Caco-2 (cell line): ENCODE results near the gene MYO7A. TPM values are rescaled to one million over a fixed set of nuclear protein-coding genes. Genes with fewer than 3 reads are reported as not detected.

ENCODE experiments used
- BruUV-seq: library from RNA; stranded (reverse); fragments of 400-500 nt; replicated peaks from 2 replicates; lab custom pipeline; 2021; lab: Mats Ljungman, UMichigan
- CTCF ChIA-PET: fragments of 300-600 bp; sonication (Branson Sonifier 250); formaldehyde crosslinking; loops from one replicate; lab custom pipeline; 2022; ENCODE audit warnings: antibody characterized with exemption; lab: Charles Lee
- POLR2A ChIA-PET: fragments of 300-600 bp; sonication (Branson Sonifier 250); formaldehyde crosslinking; loops from one replicate; lab custom pipeline; 2022; ENCODE audit warnings: antibody characterized with exemption; lab: Charles Lee
- DNase-seq, 2 experiments: peaks; one replicate each; pipeline versions ENCODE4 v3.0.0 to v3.0.0-alpha.2; 2020 to 2022
- H3K27me3 ChIP-seq: replicated peaks from 2 replicates; pipeline ENCODE4 v1.6.0; 2011; ENCODE audit warnings: low read length; ENCODE audit not compliant: control insufficient read depth, insufficient read depth
- H3K36me3 ChIP-seq: 2 replicates; pipeline ENCODE4 v1.5.1; 2011; ENCODE audit warnings: low read length; ENCODE audit not compliant: control insufficient read depth, insufficient read depth
- H3K4me1 ChIP-seq: fragments of 250-450 bp; sonication (Bioruptor Pico); 2 replicates; pipeline ENCODE4 v1.5.1; 2020; ENCODE audit warnings: mild to moderate bottlenecking
- H3K4me3 ChIP-seq: 2 replicates; pipeline ENCODE4 v1.5.1; 2011; ENCODE audit warnings: low read depth, mild to moderate bottlenecking, control low read depth, low read length
- H3K9me3 ChIP-seq: fragments of 250-450 bp; sonication (Bioruptor Pico); 2 replicates; pipeline ENCODE4 v1.5.1; 2020; ENCODE audit warnings: mild to moderate bottlenecking, moderate library complexity
- H3K27ac Mint-ChIP-seq: one replicate; pipeline ENCODE4 v1.8.0; 2022; ENCODE audit warnings: mixed read lengths; ENCODE audit not compliant: unreplicated experiment
- H3K27me3 Mint-ChIP-seq: one replicate; pipeline ENCODE4 v1.8.0; 2022; ENCODE audit warnings: mixed read lengths; ENCODE audit not compliant: insufficient read depth, unreplicated experiment
- H3K36me3 Mint-ChIP-seq: one replicate; pipeline ENCODE4 v1.8.0; 2022; ENCODE audit warnings: mild to moderate bottlenecking, mixed read lengths; ENCODE audit not compliant: insufficient read depth, unreplicated experiment
- H3K4me1 Mint-ChIP-seq: one replicate; pipeline ENCODE4 v1.8.0; 2022; ENCODE audit warnings: low read depth, mixed read lengths; ENCODE audit not compliant: unreplicated experiment
- H3K4me3 Mint-ChIP-seq: one replicate; pipeline ENCODE4 v1.8.0; 2022; ENCODE audit warnings: mild to moderate bottlenecking, moderate library complexity, mixed read lengths; ENCODE audit not compliant: unreplicated experiment
- H3K9me3 Mint-ChIP-seq: one replicate; pipeline ENCODE4 v1.8.0; 2022; ENCODE audit warnings: mixed read lengths; ENCODE audit not compliant: unreplicated experiment
- CTCF ChIP-seq, 2 experiments: fragments of 200-600 bp in 1 of 2; IDR thresholded peaks; 1 replicate in 1 of 2; 2 replicates in 1 of 2; pipeline versions ENCODE4 v1.5.1 to v1.8.0; 2011 to 2022; ENCODE audit warnings: antibody characterized with exemption in 1 of 2, control low read depth in 1 of 2, inconsistent platforms in 1 of 2, low read depth in 1 of 2, low read length in 1 of 2, mild to moderate bottlenecking in 1 of 2, moderate library complexity in 1 of 2; ENCODE audit not compliant: insufficient read depth in 1 of 2, severe bottlenecking in 1 of 2, unreplicated experiment in 1 of 2
- intact Hi-C: fragments of 100-400 bp; cut with micrococcal nuclease; formaldehyde crosslinking; loops from one replicate; pipeline ENCODE4 v1.10.0; 2022; ENCODE audit not compliant: unreplicated experiment
- total RNA-seq: library from RNA; stranded (reverse); gene quantifications from 2 replicates; pipeline ENCODE4 v1.2.3, GENCODE V29; 2022

The MYO7A gene
- total RNA-seq, 1 experiment from 2014 or later: 8.9 TPM

GRCh38 chr11:77191429-77191822 is 63.4 kb downstream of the MYO7A start:
- Mint-ChIP-seq H3K27me3 (no peaks in the 10 kb centered on the region), H3K9me3 (no peaks in the 10 kb centered on the region), H3K36me3 (no peaks in the 10 kb centered on the region), H3K27ac (no peak overlapping the region), H3K4me3 (no peak overlapping the region), H3K4me1 (no peaks in the 10 kb centered on the region)
- no TSS peak for BruUV-seq
- Histone ChIP-seq H3K4me3 (no peak overlapping the region), H3K4me1 (no peaks in the 10 kb centered on the region), H3K36me3 (no peaks in the 10 kb centered on the region), H3K9me3 (no peaks in the 10 kb centered on the region), H3K27me3 (no peaks in the 10 kb centered on the region)
- CTCF ChIA-PET: no interaction called here
- no peak for DNase-seq
- POLR2A ChIA-PET: no interaction called here
- intact Hi-C loops: loop anchor here (10.0 kb wide), 2 partner anchors 183 to 223 kb away; no protein-coding TSS in a partner anchor
- TF ChIP-seq CTCF (IDR thresholded peaks at IDR 0.05; ENCODE audit: insufficient read depth in 1 of 2, low read depth in 1 of 2, low read length in 1 of 2, severe bottlenecking in 1 of 2, unreplicated experiment in 1 of 2): no peak

DNA sequence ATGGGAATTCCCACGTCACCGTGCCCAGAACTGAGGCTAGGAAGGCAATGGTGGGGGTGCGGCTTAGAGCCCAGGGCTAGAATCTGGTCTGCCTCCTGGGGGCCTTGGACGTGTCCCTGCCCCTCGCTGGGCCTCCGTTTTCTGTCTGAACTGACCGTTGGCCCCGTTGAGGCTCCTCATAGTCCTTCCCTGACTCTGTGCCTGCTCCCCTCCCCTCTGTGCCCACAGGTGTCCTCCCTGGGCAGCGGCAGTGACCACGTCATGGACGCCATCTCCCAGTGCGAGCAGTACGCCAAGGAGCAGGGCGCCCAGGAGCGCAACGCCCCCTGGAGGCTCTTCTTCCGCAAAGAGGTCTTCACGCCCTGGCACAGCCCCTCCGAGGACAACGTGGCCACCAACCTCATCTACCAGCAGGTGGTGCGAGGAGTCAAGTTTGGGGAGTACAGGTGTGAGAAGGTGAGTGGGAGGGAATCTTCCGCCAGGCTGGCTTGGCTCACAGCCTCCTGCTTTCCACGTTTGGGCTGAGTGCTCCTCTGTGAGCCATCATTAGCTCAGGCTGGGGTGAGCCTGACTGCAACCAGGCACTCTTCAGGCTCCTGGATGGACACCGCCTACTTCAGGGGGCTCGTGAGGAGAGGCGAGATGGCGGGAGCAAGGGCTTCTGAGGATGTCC is 63.9 kb downstream of the MYO7A start:
- H3K4me1 ChIP-seq: no peaks in the 10 kb centered on the region
- CTCF ChIA-PET: interaction anchor here (1.0 kb wide), 1 partner anchor 356 kb away, joined by 3 read pairs; no protein-coding TSS in a partner anchor
- no peaks in the 10 kb centered on the region for H3K9me3 ChIP-seq
- peak; percentile 90 to 91 for TF ChIP-seq CTCF (IDR thresholded peaks at IDR 0.05; ENCODE audit: insufficient read depth in 1 of 2, low read depth in 1 of 2, low read length in 1 of 2, severe bottlenecking in 1 of 2, unreplicated experiment in 1 of 2)
- H3K27me3 ChIP-seq: no peaks in the 10 kb centered on the region
- H3K4me3 ChIP-seq: no peak overlapping the region
- intact Hi-C loops: loop anchor here (1.0 to 10.0 kb wide), 3 partner anchors 183 to 427 kb away; no protein-coding TSS in a partner anchor
- POLR2A ChIA-PET: no interaction called here
- no peak overlapping the region for H3K27ac Mint-ChIP-seq
- H3K36me3 ChIP-seq: no peaks in the 10 kb centered on the region
- BruUV-seq: no TSS peak
- H3K27me3 Mint-ChIP-seq: no peaks in the 10 kb centered on the region
- peak; percentile 90 for DNase-seq
- H3K4me3 Mint-ChIP-seq: no peak overlapping the region
- no peaks in the 10 kb centered on the region for H3K4me1 Mint-ChIP-seq
- no peaks in the 10 kb centered on the region for H3K36me3 Mint-ChIP-seq
- H3K9me3 Mint-ChIP-seq: no peaks in the 10 kb centered on the region

DNA sequence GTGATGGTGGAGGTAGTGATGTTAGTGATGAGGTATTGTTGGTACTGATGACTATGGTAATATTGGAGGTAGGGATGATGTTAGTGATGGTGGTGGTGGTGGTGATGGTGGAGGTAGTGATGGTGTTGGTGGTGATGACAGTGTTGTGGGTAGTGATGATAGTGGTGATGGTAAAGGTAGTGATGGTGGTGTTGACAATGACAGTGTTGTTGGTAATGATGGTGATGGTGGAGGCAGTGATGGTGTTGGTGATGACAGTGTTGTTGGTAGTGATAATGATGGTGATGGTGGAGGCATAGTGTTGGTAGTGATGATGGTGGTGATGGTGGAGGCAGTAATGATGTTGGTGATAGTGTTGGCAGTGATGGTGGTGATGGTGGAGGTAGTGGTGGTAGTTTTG is 65.1 kb downstream of the MYO7A start:
- H3K27me3 Mint-ChIP-seq: no peaks in the 10 kb centered on the region
- intact Hi-C loops: loop anchor here (10.0 kb wide), 2 partner anchors 182 to 222 kb away; no protein-coding TSS in a partner anchor
- ChIA-PET CTCF (no interaction called here), POLR2A (no interaction called here)
- no peak overlapping the region for H3K4me3 ChIP-seq
- no peaks in the 10 kb centered on the region for H3K4me1 ChIP-seq
- TF ChIP-seq CTCF (IDR thresholded peaks at IDR 0.05; ENCODE audit: insufficient read depth in 1 of 2, low read depth in 1 of 2, low read length in 1 of 2, severe bottlenecking in 1 of 2, unreplicated experiment in 1 of 2): no peak
- H3K4me3 Mint-ChIP-seq: no peak overlapping the region
- no peaks in the 10 kb centered on the region for H3K9me3 ChIP-seq
- H3K4me1 Mint-ChIP-seq: no peaks in the 10 kb centered on the region
- no peaks in the 10 kb centered on the region for H3K27me3 ChIP-seq
- H3K36me3 ChIP-seq: no peaks in the 10 kb centered on the region
- DNase-seq: no peak
- BruUV-seq: no TSS peak
- H3K9me3 Mint-ChIP-seq: no peaks in the 10 kb centered on the region
- H3K36me3 Mint-ChIP-seq: no peaks in the 10 kb centered on the region
- H3K27ac Mint-ChIP-seq: no peak overlapping the region
